Urinary bladder (tissue), 4 donors: ENCODE measurements around the gene GLS2. TPM values are rescaled to one million over a fixed set of nuclear protein-coding genes. Genes with fewer than 3 reads are reported as not detected.
"Not testable (repeated sequence)": the region's sequence is repeated elsewhere in the genome, so short reads cannot be mapped to it uniquely, and the experiment has no call there.

Source experiments
- DNase-seq: peaks from one replicate; pipeline ENCODE4 v3.0.0-alpha.2; 2015; ENCODE audit errors: extremely low spot score
- H3K27ac ChIP-seq: one replicate; pipeline ENCODE4 v1.5.1; 2013; ENCODE audit warnings: low read depth, mild to moderate bottlenecking, moderate library complexity
- H3K36me3 ChIP-seq: one replicate; pipeline ENCODE4 v1.6.1; 2013; ENCODE audit warnings: mild to moderate bottlenecking, moderate library complexity; ENCODE audit not compliant: insufficient read depth
- H3K4me1 ChIP-seq: one replicate; pipeline ENCODE4 v1.6.1; 2013; ENCODE audit warnings: mild to moderate bottlenecking, moderate library complexity; ENCODE audit not compliant: insufficient read depth
- H3K4me3 ChIP-seq: one replicate; pipeline ENCODE4 v1.5.1; 2013; ENCODE audit warnings: low read depth, low read length
- WGBS: extraction: QIAGEN DNeasy Blood & Tissue Kit; methylation state at CpG from one replicate; pipeline ENCODE4 v1.1.7; 2013; 5-methylcytosine and 5-hydroxymethylcytosine counted together
- polyA plus RNA-seq: library from polyadenylated mRNA; stranded (reverse); fragments of 200-250 nt; gene quantifications from one replicate; pipeline ENCODE4 v1.2.3, GENCODE V29; 2013
- total RNA-seq: library from RNA; depleted of rRNA; stranded (reverse); fragments of >200 nt; gene quantifications from one replicate; pipeline ENCODE4 v1.2.3, GENCODE V29; 2014
- donor health status: healthy with polysubstance abuse.
- donor health status: healthy.

The GLS2 gene
- total and polyA plus RNA-seq, 2 donors, result 0.79 to 0.90 TPM

GRCh38 chr12:56448860-56449621 is 38.9 kb downstream of the GLS2 start, which contains the start of gene TIMELESS:
Gene TIMELESS (minus strand): TSS chr12:56449426. CDS start chr12:56434170, 15,256 bp downstream.
- no peaks in the 10 kb centered on the region for H3K36me3 ChIP-seq
- peak; percentile 83 for DNase-seq
- WGBS, result under 1% methylated on average over 58 of the region's 58 CpGs
- no peaks in the 10 kb centered on the region for H3K4me1 ChIP-seq
- peak within 1 kb of the TSS; percentile 90 for H3K27ac ChIP-seq
- H3K4me3 ChIP-seq, result peak within 1 kb of the TSS; percentile 53

DNA sequence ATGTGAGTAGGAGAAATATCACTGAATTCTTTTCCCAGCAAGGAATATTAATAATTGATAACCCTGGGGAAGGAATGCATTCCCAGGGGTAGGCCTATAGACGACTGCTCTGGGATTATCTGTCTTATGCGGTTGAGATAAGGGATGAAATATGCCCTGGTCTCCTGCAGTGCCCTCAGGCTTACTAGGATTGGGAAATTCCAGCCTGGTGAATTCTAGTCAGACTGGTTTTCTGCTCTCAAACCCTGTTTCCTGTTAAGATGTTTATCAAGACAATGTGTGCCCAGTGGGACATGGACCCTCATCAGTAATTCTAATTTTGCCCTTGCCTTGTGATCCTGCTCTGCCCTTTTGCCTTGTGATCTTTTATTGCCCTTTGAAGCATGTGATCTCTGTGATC is 44.8 kb downstream of the GLS2 start:
- DNase-seq, H3K4me3 ChIP-seq, H3K36me3 ChIP-seq, H3K27ac ChIP-seq, H3K4me1 ChIP-seq: not testable (repeated sequence)
- WGBS, result 57% methylated on average over 2 of the region's 2 CpGs

- no peak for DNase-seq
- Histone ChIP-seq H3K4me1 (no peaks in the 10 kb centered on the region), H3K4me3 (no peak overlapping the region), H3K27ac (no peak overlapping the region), H3K36me3 (no peaks in the 10 kb centered on the region)
- 83% methylated on average over 11 of the region's 11 CpGs for WGBS
These were observed 50.4 kb downstream of the GLS2 start for GRCh38 chr12:56437430-56438176.

DNA sequence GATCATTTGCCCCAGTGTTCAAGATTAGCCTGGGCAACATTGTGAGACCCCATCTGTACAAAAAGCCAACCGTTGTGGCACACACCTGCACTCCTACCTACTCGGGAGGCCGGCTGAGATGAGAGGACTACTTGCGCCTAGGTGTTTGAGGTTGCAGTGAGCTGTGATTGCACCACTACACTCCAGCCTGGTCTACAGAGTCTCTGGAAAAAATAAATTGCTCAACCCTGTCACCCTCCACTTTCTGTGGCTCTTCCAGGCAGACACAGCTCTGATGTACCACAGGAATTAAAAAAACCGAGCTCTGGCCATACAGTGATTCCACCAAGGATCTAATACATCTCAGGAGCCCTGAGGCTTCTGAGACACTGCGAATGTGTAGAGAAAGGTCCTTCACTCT is 53.1 kb downstream of the GLS2 start:
- WGBS, result 95% methylated on average over 6 of the region's 6 CpGs
- no peaks in the 10 kb centered on the region for H3K4me1 ChIP-seq

DNA sequence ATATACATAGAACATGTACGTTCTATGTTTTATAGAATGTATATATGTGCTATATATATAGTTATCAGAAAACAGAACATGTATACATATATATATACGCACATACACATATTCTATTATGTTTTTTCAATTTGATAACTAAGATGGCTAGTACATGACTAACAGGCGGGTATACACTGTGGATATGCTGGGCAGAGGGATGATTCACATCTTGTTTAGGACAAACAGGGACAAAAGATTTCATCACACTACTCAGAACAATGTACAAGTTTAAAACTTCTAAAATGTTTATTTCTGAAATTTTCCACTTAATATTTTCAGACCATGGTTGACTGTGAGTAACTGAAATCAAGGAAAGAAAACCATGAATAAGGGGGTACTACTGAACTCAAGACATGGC is 56.1 kb downstream of the GLS2 start:
- no peak for DNase-seq
- Histone ChIP-seq H3K4me1 (no peaks in the 10 kb centered on the region), H3K36me3 (no peaks in the 10 kb centered on the region), H3K4me3 (no peak overlapping the region), H3K27ac (no peak overlapping the region)
- 96% methylated on average over 3 of the region's 3 CpGs for WGBS

More for the DNA sequence above, 53.1 kb downstream of the GLS2 start:
- H3K36me3 ChIP-seq, result no peaks in the 10 kb centered on the region
- no peak overlapping the region for H3K27ac ChIP-seq
- no peak for DNase-seq
- no peak overlapping the region for H3K4me3 ChIP-seq

GRCh38 chr12:56431288-56431687 is 56.7 kb downstream of the GLS2 start:
- Histone ChIP-seq H3K4me1 (no peaks in the 10 kb centered on the region), H3K4me3 (no peak overlapping the region), H3K36me3 (no peaks in the 10 kb centered on the region), H3K27ac (no peak overlapping the region)
- 98% methylated on average over 11 of the region's 11 CpGs for WGBS
- DNase-seq, result no peak

GRCh38 chr12:56425940-56426438 is 62.0 kb downstream of the GLS2 start:
- Histone ChIP-seq H3K4me1 (no peaks in the 10 kb centered on the region), H3K27ac (no peak overlapping the region), H3K36me3 (no peaks in the 10 kb centered on the region), H3K4me3 (no peak overlapping the region)
- WGBS, result 58% methylated on average over 3 of the region's 3 CpGs
- DNase-seq, result no peak

DNA sequence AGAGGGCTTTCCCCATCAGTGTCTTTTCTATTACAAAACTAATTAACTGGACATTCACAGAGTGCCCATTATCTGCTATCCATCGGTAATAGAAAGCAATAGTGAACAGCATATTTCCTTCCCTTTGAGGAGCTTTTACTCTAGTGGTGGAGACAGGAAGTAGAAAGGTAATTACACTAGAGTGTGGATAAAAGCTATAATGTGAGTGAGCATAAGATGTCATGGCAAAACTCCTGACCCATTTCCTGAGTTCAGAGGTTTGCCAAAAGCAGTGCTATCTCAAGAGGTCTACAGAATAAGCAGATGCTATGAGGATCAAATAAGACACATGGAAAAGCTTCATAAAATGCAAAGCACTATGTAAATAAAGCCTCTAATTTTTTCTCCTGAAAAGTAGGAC is 62.8 kb downstream of the GLS2 start:
- no peak overlapping the region for H3K27ac ChIP-seq
- H3K36me3 ChIP-seq, result no peaks in the 10 kb centered on the region
- no peak for DNase-seq
- H3K4me1 ChIP-seq, result no peaks in the 10 kb centered on the region
- 80% methylated on average over 1 of the region's 1 CpG for WGBS
- no peak overlapping the region for H3K4me3 ChIP-seq

Other genes starting within 250 kb of the GLS2 start
- gene ANKRD52, start 229.8 kb downstream of the GLS2 start, total RNA-seq, result 10.2 TPM
- gene ANKRD52, start 229.8 kb downstream of the GLS2 start, polyA plus RNA-seq, result 14.4 TPM
- gene COQ10A, start 221.2 kb downstream of the GLS2 start, total RNA-seq, result 6.9 TPM
- 13.8 TPM for gene COQ10A, start 221.2 kb downstream of the GLS2 start, polyA plus RNA-seq
- 64.3 TPM for gene CS, start 187.8 kb downstream of the GLS2 start, total RNA-seq
- gene CS, start 187.8 kb downstream of the GLS2 start, polyA plus RNA-seq, result 101 TPM
- 53.8 TPM for gene CNPY2, start 172.2 kb downstream of the GLS2 start, total RNA-seq
- gene CNPY2, start 172.2 kb downstream of the GLS2 start, polyA plus RNA-seq, result 75.6 TPM
- gene PAN2, start 154.2 kb downstream of the GLS2 start, total RNA-seq, result 64.7 TPM
- gene PAN2, start 154.2 kb downstream of the GLS2 start, polyA plus RNA-seq, result 31.1 TPM
- gene IL23A, start 149.3 kb downstream of the GLS2 start, total RNA-seq, result not detected
- 0.89 TPM for gene IL23A, start 149.3 kb downstream of the GLS2 start, polyA plus RNA-seq
- gene STAT2, start 128.1 kb downstream of the GLS2 start, total RNA-seq, result 156 TPM
- 66.3 TPM for gene STAT2, start 128.1 kb downstream of the GLS2 start, polyA plus RNA-seq
- gene APOF, start 125.3 kb downstream of the GLS2 start, total RNA-seq, result not detected
- 0.13 TPM for gene APOF, start 125.3 kb downstream of the GLS2 start, polyA plus RNA-seq
- gene TIMELESS, start 38.7 kb downstream of the GLS2 start, total RNA-seq, result 8.9 TPM
- gene TIMELESS, start 38.7 kb downstream of the GLS2 start, polyA plus RNA-seq, result 6.2 TPM
- not detected for gene MIP, start 33.5 kb downstream of the GLS2 start, total RNA-seq
- gene MIP, start 33.5 kb downstream of the GLS2 start, polyA plus RNA-seq, result not detected
- 2.0 TPM for gene SPRYD4, start 19.6 kb downstream of the GLS2 start, total RNA-seq
- gene SPRYD4, start 19.6 kb downstream of the GLS2 start, polyA plus RNA-seq, result 2.4 TPM
- gene RBMS2, start 33.7 kb upstream of the GLS2 start, total RNA-seq, result 27.5 TPM
- 11.2 TPM for gene RBMS2, start 33.7 kb upstream of the GLS2 start, polyA plus RNA-seq
- gene BAZ2A, start 142.2 kb upstream of the GLS2 start, total RNA-seq, result 27.4 TPM
- gene BAZ2A, start 142.2 kb upstream of the GLS2 start, polyA plus RNA-seq, result 30.9 TPM
- gene ATP5F1B, start 157.8 kb upstream of the GLS2 start, total RNA-seq, result 175 TPM
- 583 TPM for gene ATP5F1B, start 157.8 kb upstream of the GLS2 start, polyA plus RNA-seq
- gene PTGES3, start 200.1 kb upstream of the GLS2 start, total RNA-seq, result 118 TPM
- 184 TPM for gene PTGES3, start 200.1 kb upstream of the GLS2 start, polyA plus RNA-seq
- 1,052 TPM for gene NACA, start 237.1 kb upstream of the GLS2 start, total RNA-seq
- gene NACA, start 237.1 kb upstream of the GLS2 start, polyA plus RNA-seq, result 1,683 TPM